SK-N-SH (cell line): Measurements from ENCODE around the gene BTK. TPM values are rescaled to one million over a fixed set of nuclear protein-coding genes. Genes with fewer than 3 reads are reported as not detected.

Experiments used
- CTCF ChIA-PET: fragments of 300-600, 350-600 bp; formaldehyde crosslinking; extraction: SDS; loops from one replicate; lab custom pipeline; 2021; lab: Yijun Ruan, JAX
- POLR2A ChIA-PET: fragments of 350-600 bp; sonication (Branson Sonifier 250); formaldehyde crosslinking; extraction: SDS; loops from one replicate; lab custom pipeline; 2020; ENCODE audit warnings: antibody characterized with exemption, inconsistent platforms; lab: Yijun Ruan, JAX
- DNase-seq: peaks from one replicate; pipeline ENCODE4 v3.0.0; 2012
- H2AFZ ChIP-seq: fragments of 200-600 bp; sonication (generic); 2 replicates; pipeline ENCODE4 v1.8.1; 2016; ENCODE audit warnings: antibody characterized with exemption, mild to moderate bottlenecking, low read depth
- H3F3A ChIP-seq: fragments of 200-600 bp; sonication (generic); replicated peaks from 2 replicates; pipeline ENCODE3; 2016; ENCODE audit warnings: antibody characterized with exemption, mild to moderate bottlenecking; ENCODE audit not compliant: insufficient read depth
- H3K27ac ChIP-seq, 2 experiments: fragments of 200-500 bp in 1 of 2; fragments of 200-600 bp in 1 of 2; sonication (Bioruptor generic) in 1 of 2; sonication (generic), shearing (Covaris generic) in 1 of 2; 2 replicates each; pipeline versions ENCODE4 v1.5.1 to v1.6.1; 2014 to 2016; ENCODE audit warnings: low read depth in 2 of 2, inconsistent platforms in 1 of 2, low read length in 1 of 2, mild to moderate bottlenecking in 1 of 2, mixed read lengths in 1 of 2
- H3K27me3 ChIP-seq: fragments of 200-600 bp; sonication (generic), shearing (Covaris generic); 2 replicates; pipeline ENCODE4 v1.6.1; 2016; ENCODE audit warnings: mixed run types; ENCODE audit not compliant: insufficient read depth
- H3K36me3 ChIP-seq, 2 experiments: fragments of 200-500 bp in 1 of 2; fragments of 200-600 bp in 1 of 2; sonication (Bioruptor generic) in 1 of 2; sonication (generic) in 1 of 2; replicated peaks in 1 of 2; 2 replicates each; pipeline versions ENCODE3 to v1.5.1; 2014 to 2016; ENCODE audit warnings: low read length in 1 of 2, mild to moderate bottlenecking in 1 of 2; ENCODE audit not compliant: insufficient read depth in 2 of 2, control insufficient read depth in 1 of 2
- H3K4me1 ChIP-seq, 2 experiments: fragments of 200-500 bp in 1 of 2; fragments of 200-600 bp in 1 of 2; sonication (Bioruptor generic) in 1 of 2; sonication (generic), shearing (Covaris generic) in 1 of 2; 2 replicates each; pipeline versions ENCODE4 v1.5.1 to v1.6.1; 2014 to 2016; ENCODE audit warnings: low read depth in 1 of 2, low read length in 1 of 2, mixed run types in 1 of 2; ENCODE audit not compliant: insufficient read depth in 2 of 2, control insufficient read depth in 1 of 2
- H3K4me2 ChIP-seq: fragments of 200-600 bp; sonication (generic), shearing (Covaris generic); 2 replicates; pipeline ENCODE4 v1.6.1; 2017; ENCODE audit warnings: mixed run types
- H3K4me3 ChIP-seq, 2 experiments: fragments of 200-500 bp in 1 of 2; fragments of 200-600 bp in 1 of 2; sonication (Bioruptor generic) in 1 of 2; sonication (generic), shearing (Covaris generic) in 1 of 2; 2 replicates each; pipeline versions ENCODE4 v1.5.1 to v1.8.1; 2014 to 2016; ENCODE audit warnings: low read depth in 2 of 2, inconsistent platforms in 1 of 2, low read length in 1 of 2, mild to moderate bottlenecking in 1 of 2, mixed read lengths in 1 of 2, moderate library complexity in 1 of 2
- H3K79me2 ChIP-seq: fragments of 200-600 bp; sonication (generic); 2 replicates; pipeline ENCODE4 v1.8.1; 2017; ENCODE audit warnings: mild to moderate bottlenecking; ENCODE audit not compliant: insufficient read depth
- H3K9ac ChIP-seq: fragments of 200-600 bp; sonication (generic); 2 replicates; pipeline ENCODE4 v1.6.1; 2017; ENCODE audit warnings: mixed run types
- H3K9me2 ChIP-seq: fragments of 200-600 bp; sonication (generic); 2 replicates; pipeline ENCODE4 v1.6.1; 2017; ENCODE audit warnings: mixed run types
- H3K9me3 ChIP-seq: fragments of 200-600 bp; sonication (generic); 2 replicates; pipeline ENCODE4 v1.6.1; 2017; ENCODE audit warnings: mixed run types, mild to moderate bottlenecking, moderate library complexity
- H4K20me1 ChIP-seq: fragments of 200-600 bp; sonication (generic); 2 replicates; pipeline ENCODE4 v1.6.1; 2017; ENCODE audit warnings: mild to moderate bottlenecking, mixed run types; ENCODE audit not compliant: insufficient read depth
- CTCF ChIP-seq: fragments of 200-600 bp; sonication (generic); IDR thresholded peaks from 2 replicates; pipeline ENCODE4 v1.6.1; 2017; ENCODE audit warnings: antibody characterized with exemption, mild to moderate bottlenecking, moderate library complexity
- EP300 ChIP-seq, 2 experiments: IDR thresholded peaks; 2 replicates each; pipeline versions ENCODE4 v1.4.0 to v1.6.1; 2012; ENCODE audit warnings: borderline replicate concordance in 1 of 2, low read depth in 1 of 2, low read length in 1 of 2
- EZH2phosphoT487 ChIP-seq: fragments of 200-600 bp; sonication (generic); IDR thresholded peaks from 2 replicates; pipeline ENCODE4 v1.6.1; 2017; ENCODE audit warnings: low read depth, mixed run types, mild to moderate bottlenecking, antibody characterized with exemption, moderate library complexity, borderline replicate concordance
- FOSL2 ChIP-seq: IDR thresholded peaks from 2 replicates; pipeline ENCODE4 v1.4.0; 2012; ENCODE audit warnings: low read depth, mild to moderate bottlenecking, moderate library complexity, borderline replicate concordance
- GABPA ChIP-seq: IDR thresholded peaks from 2 replicates; pipeline ENCODE4 v1.4.0; 2012; ENCODE audit warnings: low read depth, mild to moderate bottlenecking
- GATA2 ChIP-seq: sonication (generic); formaldehyde crosslinking; IDR thresholded peaks from 2 replicates; pipeline ENCODE4 v1.5.0; 2020; ENCODE audit warnings: mild to moderate bottlenecking, missing genetic modification reagents
- JUND ChIP-seq: IDR thresholded peaks from 2 replicates; pipeline ENCODE4 v1.4.0; 2012
- MAX ChIP-seq: IDR thresholded peaks from 2 replicates; pipeline ENCODE4 v1.4.0; 2012; ENCODE audit warnings: low read depth
- MXI1 ChIP-seq: IDR thresholded peaks from 2 replicates; pipeline ENCODE4 v1.6.1; 2012; ENCODE audit warnings: mild to moderate bottlenecking, low read depth, low read length, improper control_type of control experiment
- NFIC ChIP-seq: IDR thresholded peaks from 2 replicates; pipeline ENCODE4 v1.4.0; 2012; ENCODE audit warnings: borderline replicate concordance
- NRF1 ChIP-seq: IDR thresholded peaks from 2 replicates; pipeline ENCODE4 v1.6.1; 2012; ENCODE audit warnings: low read depth, mild to moderate bottlenecking, low read length
- POLR2AphosphoS5 ChIP-seq: IDR thresholded peaks from 2 replicates; pipeline ENCODE4 v1.6.1; 2012; ENCODE audit warnings: low read depth, low read length
- RAD21 ChIP-seq: IDR thresholded peaks from 2 replicates; pipeline ENCODE4 v1.6.1; 2012; ENCODE audit warnings: mild to moderate bottlenecking, low read length
- RCOR1 ChIP-seq: fragments of 150-350 bp; IDR thresholded peaks from 2 replicates; pipeline ENCODE4 v1.6.1; 2017; ENCODE audit warnings: antibody characterized with exemption, low read length
- RFX5 ChIP-seq: IDR thresholded peaks from 2 replicates; pipeline ENCODE4 v1.6.1; 2012; ENCODE audit warnings: mild to moderate bottlenecking, improper control_type of control experiment, low read length
- RXRA ChIP-seq: IDR thresholded peaks from 2 replicates; pipeline ENCODE4 v1.4.0; 2012; ENCODE audit warnings: low read depth, mild to moderate bottlenecking, borderline replicate concordance
- SIN3A ChIP-seq: IDR thresholded peaks from 2 replicates; pipeline ENCODE4 v1.6.1; 2012; ENCODE audit warnings: low read depth, mild to moderate bottlenecking, low read length, moderate library complexity, borderline replicate concordance
- TCF12 ChIP-seq: IDR thresholded peaks from 2 replicates; pipeline ENCODE4 v1.4.0; 2012
- USF1 ChIP-seq: IDR thresholded peaks from 2 replicates; pipeline ENCODE4 v1.4.0; 2012; ENCODE audit warnings: low read depth, borderline replicate concordance
- WGBS: methylation state at CpG from one replicate; pipeline ENCODE4 v1.1.6; 2017; ENCODE audit warnings: low lambda C conversion rate; 5-methylcytosine and 5-hydroxymethylcytosine counted together
- polyA plus RNA-seq, 3 experiments: library from polyadenylated mRNA; depleted of rRNA; stranded (reverse); fragments of >200 nt; gene quantifications; 2 replicates each; pipeline ENCODE4 v1.2.3, GENCODE V29; 2012

The BTK gene
- polyA plus RNA-seq, 1 of the 3 experiments (the other 2 are of a cell fraction), result not detected

- ChIA-PET POLR2A (no interaction called here), CTCF (no interaction called here)
- DNase-seq, result no peak
- H3K9me3 ChIP-seq, result no peaks in the 10 kb centered on the region
- no peaks in the 10 kb centered on the region for H3K9me2 ChIP-seq
- H3K9ac ChIP-seq, result no peak overlapping the region
- no peak overlapping the region for H3K27ac ChIP-seq
- no peak overlapping the region for H3K4me3 ChIP-seq
- 45% methylated on average over 7 of the region's 7 CpGs for WGBS
- no peaks in the 10 kb centered on the region for H3K79me2 ChIP-seq
- H2AFZ ChIP-seq, result no peak overlapping the region
- H3F3A ChIP-seq, result no peaks in the 10 kb centered on the region
- TF ChIP-seq EP300 (IDR thresholded peaks at IDR 0.05; ENCODE audit: borderline replicate concordance in 1 of 2, low read depth in 1 of 2, low read length in 1 of 2), result no peak
- TF ChIP-seq EZH2phosphoT487, result no peak
- no peak for TF ChIP-seq GATA2
- no peak for TF ChIP-seq RXRA
- no peak for TF ChIP-seq JUND
- TF ChIP-seq MXI1, result no peak
- no peak for TF ChIP-seq TCF12
- no peak for TF ChIP-seq FOSL2
- no peak for TF ChIP-seq NRF1
- TF ChIP-seq NFIC, result no peak
- TF ChIP-seq CTCF, result no peak
- TF ChIP-seq USF1, result no peak
- no peak for TF ChIP-seq MAX
- no peak for TF ChIP-seq SIN3A
- TF ChIP-seq RFX5, result no peak
- no peak for TF ChIP-seq RCOR1
- no peak for TF ChIP-seq GABPA
- TF ChIP-seq POLR2AphosphoS5, result no peak
- TF ChIP-seq RAD21, result no peak
- no peaks in the 10 kb centered on the region for H3K36me3 ChIP-seq
- peaks cover 9% of the 10 kb centered on the region; the same call in 1 of the 2 replicates for H3K27me3 ChIP-seq
- H3K4me2 ChIP-seq, result no peak overlapping the region
- H3K4me1 ChIP-seq, result no peaks in the 10 kb centered on the region; a peak in 1 of 4 replicates
- no peaks in the 10 kb centered on the region for H4K20me1 ChIP-seq
These were observed 836 bp downstream of the BTK start for GRCh38 chrX:101385026-101385684.
